ENCODE data around the gene FMR1NB. TPM values are rescaled to one million over a fixed set of nuclear protein-coding genes. Genes with fewer than 3 reads are reported as not detected.

The FMR1NB gene, protein sequence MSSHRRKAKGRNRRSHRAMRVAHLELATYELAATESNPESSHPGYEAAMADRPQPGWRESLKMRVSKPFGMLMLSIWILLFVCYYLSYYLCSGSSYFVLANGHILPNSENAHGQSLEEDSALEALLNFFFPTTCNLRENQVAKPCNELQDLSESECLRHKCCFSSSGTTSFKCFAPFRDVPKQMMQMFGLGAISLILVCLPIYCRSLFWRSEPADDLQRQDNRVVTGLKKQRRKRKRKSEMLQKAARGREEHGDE
- not detected in 2 replicates for polyA plus RNA-seq (2014; cell fraction: cytosol; rRNA removed)
- not detected in 2 replicates for polyA plus RNA-seq (2014; cell fraction: nucleus; rRNA removed)

DNA sequence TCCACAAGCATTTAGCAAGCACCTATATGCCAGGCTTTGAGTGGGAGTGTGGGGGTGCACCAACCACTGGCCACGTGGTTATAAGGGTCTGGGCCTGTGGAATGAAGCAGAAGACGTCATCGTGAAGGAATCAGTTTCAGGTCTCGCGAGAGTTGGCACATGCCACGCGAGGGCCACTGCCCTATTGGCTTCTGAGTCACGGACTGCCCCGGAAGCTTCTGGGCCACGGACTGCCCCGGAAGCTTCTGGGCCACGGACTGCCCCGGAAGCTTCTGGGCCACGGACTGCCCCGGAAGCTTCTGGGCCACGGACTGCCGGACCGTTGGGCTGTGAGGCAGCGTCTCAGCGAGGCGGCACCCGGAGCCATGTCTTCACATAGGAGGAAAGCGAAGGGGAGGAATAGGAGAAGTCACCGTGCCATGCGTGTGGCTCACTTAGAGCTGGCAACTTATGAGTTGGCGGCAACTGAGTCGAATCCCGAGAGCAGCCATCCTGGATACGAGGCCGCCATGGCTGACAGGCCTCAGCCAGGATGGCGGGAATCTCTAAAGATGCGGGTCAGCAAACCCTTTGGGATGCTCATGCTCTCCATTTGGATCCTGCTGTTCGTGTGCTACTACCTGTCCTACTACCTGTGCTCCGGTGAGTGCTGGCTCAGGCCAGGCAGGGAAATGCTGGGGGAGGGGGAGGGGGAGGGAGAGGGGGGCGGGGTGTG, at the start of gene FMR1NB:
Gene FMR1NB, plus strand, starts transcription at position 300 of the 715 bp plus-strand sequence. Its CDS starts 66 bp downstream, at position 366.
- DNase-seq (ENCODE audit: low spot score): no peak

DNA sequence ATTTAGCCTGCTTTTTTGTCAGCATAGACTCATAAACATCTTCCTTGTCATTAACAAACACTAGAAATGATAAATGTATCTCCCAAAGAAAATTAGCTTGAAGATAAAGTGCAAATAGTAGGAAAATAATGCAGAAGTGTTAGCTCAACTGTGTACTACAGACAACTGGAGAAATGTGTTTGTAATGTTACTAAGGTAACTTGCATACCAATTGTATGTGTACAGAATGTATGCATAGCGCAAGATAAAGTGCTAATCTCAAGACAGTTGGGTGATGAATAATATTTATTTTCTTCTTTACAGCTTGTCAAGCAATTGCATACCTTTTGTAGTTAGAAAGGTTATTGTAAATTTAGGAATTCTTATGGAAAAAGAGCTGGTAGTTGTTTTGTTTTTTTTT, 47.3 kb upstream of the FMR1NB start:
- no peak for DNase-seq (ENCODE audit: low spot score)

DNA sequence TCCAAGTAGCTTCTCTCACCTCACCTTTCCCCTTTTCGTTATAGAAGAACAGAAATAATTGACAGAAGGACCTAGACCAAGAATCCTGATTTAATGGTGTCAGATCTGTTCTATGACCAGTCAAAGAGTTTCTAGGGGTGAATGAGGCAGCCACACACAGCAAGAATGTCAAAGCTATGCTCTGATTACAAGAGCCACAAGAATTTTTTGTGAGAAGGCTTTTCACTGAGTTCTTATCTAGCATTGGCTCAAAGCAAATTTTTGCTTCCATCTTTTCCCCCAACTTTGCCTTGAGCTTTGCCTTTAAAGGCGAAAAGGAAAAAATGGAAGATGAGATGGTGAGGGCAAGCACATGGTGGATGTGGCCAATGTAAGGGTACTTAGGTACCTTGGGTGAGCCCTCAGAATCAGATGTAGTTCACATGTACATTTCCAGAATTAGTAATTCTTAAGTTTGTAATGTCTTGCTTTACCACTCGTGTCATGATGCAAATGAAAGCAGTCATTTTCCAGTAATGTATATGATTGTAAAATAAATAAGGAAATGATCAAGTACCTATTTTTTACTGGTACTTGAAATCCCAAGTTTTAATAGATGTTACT, 45.9 kb upstream of the FMR1NB start:
- no peak for DNase-seq (ENCODE audit: low spot score)

DNA sequence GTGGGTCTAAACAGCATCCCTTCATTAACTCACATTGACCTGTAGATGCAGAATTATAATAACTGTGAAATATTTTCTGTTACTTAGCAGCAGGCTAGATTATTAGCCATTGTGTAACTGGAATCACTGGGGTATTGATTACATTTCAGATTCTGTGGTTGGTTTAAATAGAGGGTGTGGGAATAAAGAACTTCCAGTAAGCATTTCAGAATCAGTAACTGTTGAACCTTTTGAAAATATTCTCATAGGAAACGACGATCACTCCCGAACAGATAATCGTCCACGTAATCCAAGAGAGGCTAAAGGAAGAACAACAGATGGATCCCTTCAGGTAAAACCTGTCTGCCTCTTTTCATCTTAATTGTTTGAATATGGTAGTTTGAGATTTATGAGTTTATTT, 35.9 kb upstream of the FMR1NB start:
- no peak for DNase-seq (ENCODE audit: low spot score)

DNA sequence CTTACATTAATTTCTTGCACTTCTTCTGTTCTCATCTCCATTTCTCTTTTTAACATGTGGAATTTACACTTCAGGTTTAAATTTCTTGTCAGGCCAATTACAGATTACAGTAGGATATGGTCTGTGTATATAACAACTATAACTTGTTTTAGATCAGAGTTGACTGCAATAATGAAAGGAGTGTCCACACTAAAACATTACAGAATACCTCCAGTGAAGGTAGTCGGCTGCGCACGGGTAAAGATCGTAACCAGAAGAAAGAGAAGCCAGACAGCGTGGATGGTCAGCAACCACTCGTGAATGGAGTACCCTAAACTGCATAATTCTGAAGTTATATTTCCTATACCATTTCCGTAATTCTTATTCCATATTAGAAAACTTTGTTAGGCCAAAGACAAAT, 32.6 kb upstream of the FMR1NB start:
- DNase-seq (ENCODE audit: low spot score): no peak

DNA sequence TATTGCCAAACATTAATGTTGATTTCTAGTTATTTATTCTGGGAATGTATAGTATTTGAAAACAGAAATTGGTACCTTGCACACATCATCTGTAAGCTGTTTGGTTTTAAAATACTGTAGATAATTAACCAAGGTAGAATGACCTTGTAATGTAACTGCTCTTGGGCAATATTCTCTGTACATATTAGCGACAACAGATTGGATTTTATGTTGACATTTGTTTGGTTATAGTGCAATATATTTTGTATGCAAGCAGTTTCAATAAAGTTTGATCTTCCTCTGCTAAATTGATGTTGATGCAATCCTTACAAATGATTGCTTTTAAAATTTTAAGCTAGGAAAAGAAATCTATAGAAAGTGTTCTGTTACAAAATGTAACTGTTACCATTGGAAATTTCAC, 30.8 kb upstream of the FMR1NB start:
- DNase-seq (ENCODE audit: low spot score): no peak

DNA sequence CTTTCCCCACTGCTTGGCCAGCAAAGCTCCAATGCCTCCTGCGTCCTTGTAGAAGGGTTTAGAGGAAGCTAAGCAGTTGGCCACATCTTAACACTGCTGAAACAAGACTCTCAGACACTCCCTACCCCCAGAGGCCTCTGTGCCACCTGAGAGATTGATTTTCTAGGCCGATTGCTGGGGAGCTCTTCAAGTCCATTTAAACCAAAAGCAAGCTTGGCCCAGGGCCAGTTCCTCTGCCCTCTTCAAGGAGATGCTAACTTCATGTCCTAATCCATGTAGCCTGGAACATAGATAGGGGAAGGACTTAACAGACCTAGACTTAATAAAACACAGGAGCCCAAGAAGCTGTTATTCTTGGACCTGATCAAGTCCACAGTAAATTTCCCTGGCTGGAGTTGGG, 27.2 kb upstream of the FMR1NB start:
- DNase-seq (ENCODE audit: low spot score): no peak

DNA sequence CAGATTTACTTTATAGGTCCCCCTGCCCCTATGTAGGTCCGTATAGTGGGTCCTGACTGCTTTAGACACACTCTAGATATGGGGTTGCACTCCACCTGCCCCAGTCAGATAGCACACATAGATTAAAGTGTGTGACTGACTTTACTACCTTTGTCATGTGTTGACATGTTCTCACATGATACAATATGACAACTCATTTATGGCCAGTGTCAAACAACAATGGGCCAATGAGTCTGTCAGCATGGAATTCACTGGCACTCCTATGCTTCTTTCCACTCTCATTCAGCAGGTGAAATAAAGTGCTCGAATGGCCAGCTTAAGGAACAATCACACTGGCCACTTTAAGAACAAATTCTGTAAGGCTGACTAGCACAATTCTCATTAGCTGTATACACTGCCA, 23.8 kb upstream of the FMR1NB start:
- no peak for DNase-seq (ENCODE audit: low spot score)

DNA sequence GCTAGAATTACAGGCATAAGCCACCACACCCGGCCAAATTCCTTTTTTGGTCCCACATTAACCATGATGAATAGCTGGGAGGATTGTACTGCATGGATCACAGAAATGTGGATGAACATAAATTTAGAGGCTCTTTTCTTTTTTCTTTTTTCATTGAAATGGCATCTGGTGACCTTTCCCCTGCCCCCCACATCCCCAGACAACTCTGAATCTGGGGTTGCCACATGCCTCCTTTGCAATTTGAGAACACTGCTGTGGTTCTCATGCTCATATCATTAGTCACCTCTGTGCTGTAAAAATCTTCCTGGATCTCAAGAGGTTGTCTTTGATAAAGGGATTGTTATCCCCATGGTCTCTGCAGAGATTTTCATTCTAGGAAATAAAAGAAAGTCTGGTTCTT, 22.8 kb upstream of the FMR1NB start:
- no peak for DNase-seq (ENCODE audit: low spot score)

DNA sequence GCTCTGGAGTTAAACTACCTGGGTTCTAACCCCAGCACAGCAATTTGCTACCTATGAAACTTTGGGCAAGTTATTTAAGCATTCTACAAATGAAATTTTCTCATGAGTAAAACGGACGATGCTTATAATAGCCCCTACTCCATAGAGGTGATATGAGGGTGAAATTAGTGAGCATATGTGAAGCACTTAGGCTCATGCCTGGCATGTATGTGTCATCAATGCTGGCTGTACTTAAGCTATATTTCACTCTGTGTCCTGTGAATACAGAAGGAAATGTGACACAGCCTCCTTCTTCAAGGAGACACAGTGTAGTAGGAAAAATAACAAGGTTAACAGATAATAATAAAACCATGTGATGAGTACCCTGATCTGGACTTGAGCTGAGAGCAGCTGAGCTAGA, 20.4 kb upstream of the FMR1NB start:
- DNase-seq (ENCODE audit: low spot score): no peak

DNA sequence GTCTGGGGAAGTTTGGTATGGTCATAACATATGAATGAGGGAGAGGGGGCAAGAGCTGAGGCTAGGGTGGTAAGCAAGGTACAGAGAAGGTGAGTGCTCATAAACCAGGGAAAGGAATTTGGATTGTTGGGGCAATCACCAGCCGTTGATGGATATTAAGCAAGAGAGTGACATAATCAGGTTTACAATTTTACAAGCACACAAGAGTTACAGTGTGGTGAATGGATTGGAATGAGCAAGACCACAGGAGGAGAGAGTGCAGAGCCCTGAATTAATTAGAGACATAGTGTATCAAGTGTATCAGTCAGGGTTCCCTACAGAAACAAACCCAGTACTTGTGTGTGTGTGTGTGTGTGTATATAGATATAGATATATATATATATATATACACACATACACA, 18.7 kb upstream of the FMR1NB start:
- no peak for DNase-seq (ENCODE audit: low spot score)

DNA sequence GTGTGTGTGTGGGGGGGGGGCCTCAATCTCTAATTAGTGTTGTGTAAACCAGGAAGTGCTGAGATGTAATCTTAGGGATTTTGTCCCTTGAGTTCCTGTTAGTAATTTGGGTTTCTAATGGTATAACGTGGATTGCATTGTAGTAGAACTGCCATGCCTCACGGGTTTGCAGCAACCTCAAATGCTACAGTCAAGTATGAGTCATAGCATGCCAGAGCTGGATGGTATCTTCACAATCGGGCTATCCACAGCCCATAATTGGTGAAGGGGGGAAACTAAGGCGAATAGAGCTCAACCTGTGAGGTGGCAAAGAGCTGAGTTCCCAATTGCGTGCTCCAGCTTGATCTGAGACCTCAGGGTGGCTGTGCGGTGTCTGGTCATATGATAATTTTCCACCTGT, 2.2 kb upstream of the FMR1NB start:
- no peak for DNase-seq (ENCODE audit: low spot score)

DNA sequence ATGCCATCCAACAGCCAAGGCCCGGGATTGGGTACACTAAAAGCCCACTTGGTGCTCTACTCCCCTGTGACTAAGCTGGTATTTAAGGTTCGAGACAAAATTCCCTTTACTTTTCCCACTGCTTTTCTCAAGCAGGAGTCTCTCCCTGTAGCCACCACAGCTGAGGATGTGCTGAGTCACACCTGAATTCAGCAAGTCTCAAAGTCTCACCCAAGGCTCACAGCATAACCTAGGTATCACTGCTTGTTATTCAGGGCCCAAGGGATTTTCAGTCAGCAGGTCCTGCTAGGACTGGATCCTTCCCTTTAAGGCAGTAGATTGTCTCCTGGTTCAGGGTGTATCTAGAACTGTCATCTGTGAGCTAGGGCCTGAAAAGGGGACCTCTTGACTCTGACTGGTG, 39.2 kb downstream of the FMR1NB start:
- no peak for DNase-seq (ENCODE audit: low spot score)

DNA sequence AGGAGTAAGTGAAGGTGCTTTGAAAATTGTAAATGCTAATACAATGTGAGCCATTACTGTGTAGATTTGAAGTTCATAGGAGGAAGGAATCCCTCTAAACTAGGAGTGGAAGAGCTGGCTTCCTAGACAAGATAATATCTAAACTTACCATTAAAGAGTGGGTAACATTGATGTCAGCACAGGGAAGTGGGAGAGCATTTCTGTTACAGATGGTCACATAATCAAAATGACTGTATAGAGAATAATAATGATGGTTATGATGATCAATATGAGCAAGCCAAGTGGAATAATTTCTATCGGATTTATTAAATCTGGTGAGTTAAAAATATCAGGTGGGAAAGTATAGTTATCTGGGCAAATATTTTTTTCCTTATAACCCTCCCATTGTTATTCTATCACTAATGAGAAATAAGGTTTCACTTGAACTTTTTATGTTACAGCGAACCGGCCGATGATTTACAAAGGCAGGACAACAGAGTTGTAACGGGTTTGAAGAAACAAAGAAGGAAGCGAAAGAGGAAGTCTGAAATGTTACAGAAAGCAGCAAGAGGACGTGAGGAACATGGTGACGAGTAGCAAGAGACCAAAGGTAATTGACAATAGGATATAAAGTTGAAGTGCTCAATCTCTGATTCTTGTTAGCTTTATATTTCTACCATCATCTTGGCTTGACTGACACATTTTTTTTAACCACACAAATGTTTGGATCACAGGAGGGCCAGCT, 43.5 kb downstream of the FMR1NB start:
- no peak for DNase-seq (ENCODE audit: low spot score)

DNA sequence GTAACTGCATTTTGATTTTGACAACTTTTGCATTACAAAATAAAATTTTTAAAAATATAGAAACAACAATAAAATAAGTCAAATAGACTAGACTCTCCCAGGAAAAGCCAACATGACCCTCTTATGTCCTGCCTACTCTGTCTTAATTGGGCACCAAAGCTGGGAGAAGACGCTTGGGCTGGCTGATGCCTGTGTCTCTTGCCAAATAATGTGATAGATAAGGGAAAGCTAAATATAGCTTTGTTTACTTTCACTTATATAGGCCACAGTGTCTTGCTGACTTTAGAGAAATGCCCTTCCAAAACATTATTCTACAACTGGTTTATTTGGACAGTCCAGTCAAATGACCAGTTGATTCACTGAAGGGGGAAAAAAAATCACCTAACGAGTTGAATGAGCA, 54.2 kb downstream of the FMR1NB start:
- no peak for DNase-seq (ENCODE audit: low spot score)

DNA sequence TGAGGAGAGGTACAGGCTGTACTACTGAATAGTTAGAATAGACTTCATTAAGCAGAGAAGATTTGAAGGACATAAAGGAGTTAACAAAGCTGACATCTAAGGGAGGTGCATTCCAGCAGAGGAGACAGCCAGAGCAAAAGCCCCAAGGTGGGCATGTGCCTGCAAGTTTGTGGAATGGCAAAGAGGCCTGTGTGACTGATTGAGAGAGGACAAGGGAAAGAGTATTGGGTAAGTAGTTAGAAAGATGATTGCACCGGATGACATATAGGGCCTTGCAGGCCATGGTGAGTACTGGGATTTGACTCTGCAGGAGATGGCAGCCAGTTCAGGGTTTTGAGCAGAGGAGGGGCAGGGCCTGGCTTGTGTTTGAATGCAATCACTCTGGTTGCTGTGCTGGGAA, 55.9 kb downstream of the FMR1NB start:
- DNase-seq (ENCODE audit: low spot score): no peak

DNA sequence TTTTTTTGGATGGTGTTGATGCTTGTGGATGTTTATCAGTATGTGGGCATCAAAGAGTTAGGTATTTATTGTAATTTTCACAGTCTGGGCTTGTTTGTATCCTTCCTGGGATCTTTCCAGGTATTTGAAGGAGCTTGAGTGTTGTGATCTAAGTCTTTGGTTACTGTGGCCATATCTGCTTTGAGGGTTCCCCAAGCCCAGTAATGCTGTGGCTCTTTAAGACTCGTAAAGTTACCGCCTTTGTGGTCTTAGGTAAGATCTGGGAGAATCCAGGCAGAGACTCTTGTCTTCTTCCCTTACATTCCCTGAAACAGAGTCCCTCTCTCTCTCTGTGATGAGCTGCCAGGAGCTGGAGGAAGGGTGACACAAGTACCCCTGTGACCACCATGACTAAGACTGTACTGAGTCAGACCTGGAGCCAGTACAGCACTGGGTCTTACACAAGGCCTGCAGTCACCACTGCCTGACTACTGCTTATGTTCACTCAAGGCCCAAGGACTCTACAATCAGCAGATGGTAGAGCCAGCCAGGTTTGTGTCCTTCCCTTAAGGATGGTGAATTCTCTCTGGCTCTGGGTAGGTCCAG, 62.2 kb downstream of the FMR1NB start:
- DNase-seq (ENCODE audit: low spot score): no peak

DNA sequence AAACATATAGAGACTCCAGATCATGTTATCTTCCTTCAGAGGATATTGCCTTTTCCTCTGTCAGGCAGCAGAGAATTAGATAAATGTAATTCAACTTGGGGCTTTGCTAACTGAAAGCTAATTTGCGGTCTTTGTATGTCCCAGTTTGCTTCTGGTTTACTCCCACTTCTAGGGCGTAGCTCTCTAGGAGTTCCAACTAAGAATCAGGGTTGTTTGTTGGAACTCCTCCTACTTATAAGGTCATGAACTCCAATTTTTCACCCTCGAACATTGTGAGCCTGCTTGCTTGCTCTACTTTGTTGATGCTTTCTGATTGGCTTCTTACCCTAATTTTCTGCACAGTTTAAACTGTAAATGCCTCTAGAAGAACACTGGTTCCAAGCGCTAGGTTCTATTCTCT, 66.1 kb downstream of the FMR1NB start:
- DNase-seq (ENCODE audit: low spot score): no peak

DNA sequence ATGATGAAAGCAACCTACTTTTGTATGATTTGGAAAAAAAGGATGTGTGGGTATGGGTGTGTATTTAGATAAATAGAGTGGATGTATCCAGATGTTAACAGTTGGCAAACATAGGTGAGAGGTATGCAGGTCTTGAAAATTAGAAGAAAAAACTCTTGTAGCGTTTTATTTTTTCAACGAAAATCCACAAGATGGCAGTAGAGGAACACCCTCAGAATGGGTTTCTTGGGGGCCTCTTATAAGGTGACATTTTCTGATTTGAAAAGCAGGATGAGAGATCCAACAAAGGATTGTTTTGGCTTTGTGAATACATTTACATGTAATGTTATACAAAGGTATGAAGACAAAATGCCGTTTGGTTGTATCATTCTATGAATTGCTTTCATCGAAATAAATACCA, 68.3 kb downstream of the FMR1NB start:
- peak; percentile 26 for DNase-seq (ENCODE audit: low spot score)

DNA sequence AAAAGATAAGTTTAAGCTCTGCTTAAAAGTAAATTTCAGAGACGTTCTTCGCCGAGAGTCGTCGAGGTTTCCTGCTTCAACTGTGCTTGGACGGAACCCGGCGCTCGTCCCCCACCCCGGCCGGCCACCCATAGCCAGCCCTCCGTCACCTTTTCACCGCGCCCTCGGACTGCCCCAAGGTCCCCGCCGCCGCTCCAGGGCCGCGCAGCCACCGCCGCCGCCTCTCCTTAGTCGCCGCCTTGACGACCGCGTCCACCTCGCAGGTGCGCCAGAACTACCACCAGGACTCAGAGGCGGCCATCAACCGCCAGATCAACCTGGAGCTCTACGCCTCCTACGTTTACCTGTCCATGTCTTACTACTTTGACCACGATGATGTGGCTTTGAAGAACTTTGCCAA, 70.8 kb downstream of the FMR1NB start:
- no peak for DNase-seq (ENCODE audit: low spot score)

DNA sequence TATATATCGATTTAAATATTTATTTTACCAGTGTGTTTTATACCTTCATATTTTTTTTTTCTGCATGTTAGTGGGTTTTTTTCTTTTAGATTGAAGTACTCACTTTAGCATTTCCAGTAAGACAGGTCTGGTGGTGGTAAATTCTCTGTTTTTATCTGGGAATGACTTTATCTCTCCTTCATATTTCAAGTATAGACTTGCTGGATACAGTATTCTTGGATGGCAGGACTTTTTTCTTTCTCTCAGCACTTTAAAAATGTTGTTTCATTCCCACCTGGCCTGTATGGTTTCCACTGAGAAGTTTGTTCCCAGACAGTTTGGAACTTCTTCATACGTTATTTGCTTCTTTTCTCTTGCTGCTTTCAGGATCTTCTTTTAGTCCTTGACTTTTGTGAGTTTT, 86.1 kb downstream of the FMR1NB start:
- no peak for DNase-seq (ENCODE audit: low spot score)

Measured in SK-N-DZ (cell line).